K562 (cell line): ENCODE results near the gene SNX25. TPM values are rescaled to one million over a fixed set of nuclear protein-coding genes. Genes with fewer than 3 reads are reported as not detected.

ENCODE experiments used
- ESRRB ChIP-seq: fragments of 250-450 bp; sonication (Bioruptor Pico); IDR thresholded peaks from 2 replicates; pipeline ENCODE4 v1.5.0; 2020; ENCODE audit warnings: mild to moderate bottlenecking, moderate library complexity, borderline replicate concordance
- HSF4 ChIP-seq: fragments of 250-450 bp; sonication (Bioruptor Pico); IDR thresholded peaks from 2 replicates; pipeline ENCODE4 v2.1.2; 2022; ENCODE audit warnings: mild to moderate bottlenecking, moderate library complexity, borderline replicate concordance
- RBFOX2 ChIP-seq: fragments of 200-400 bp; formaldehyde crosslinking; IDR thresholded peaks from 2 replicates; pipeline ENCODE4 v1.6.1; 2017; ENCODE audit warnings: low read depth, mild to moderate bottlenecking, low read length, moderate library complexity
- ZNF124 ChIP-seq: sonication (generic); formaldehyde crosslinking; IDR thresholded peaks from 2 replicates; pipeline ENCODE4 v1.8.1; 2022; ENCODE audit warnings: missing genetic modification reagents
- ZNF644 ChIP-seq: fragments of 200-800 bp; sonication (Bioruptor generic); IDR thresholded peaks from 2 replicates; pipeline ENCODE4 v1.6.1; 2016; ENCODE audit warnings: low read depth, missing genetic modification characterization, missing compliant biosample characterization
- polyA plus RNA-seq, 8 experiments: library from polyadenylated mRNA; depleted of rRNA in 4 of 8; stranded (reverse) in 5 of 8; unstranded in 3 of 8; fragments of >200 nt; fragmentation: Nextera tagmentation in 2 of 8; fragmentation: Illumina TruSeq in 1 of 8; extraction: Ambion mirVana in 2 of 8; extraction: Trizol in 1 of 8; gene quantifications; 2 replicates each; pipeline versions ENCODE4 v1.2.1 to v1.2.3, GENCODE V29; 2011 to 2014; ENCODE audit warnings: inconsistent platforms in 1 of 8, missing spikeins in 1 of 8
- total RNA-seq, 7 experiments: library from RNA; depleted of rRNA in 6 of 7; stranded (reverse); fragments of >200 nt in 6 of 7; fragmentation: Illumina TruSeq in 2 of 7; extraction: Trizol in 2 of 7; gene quantifications; 2 replicates each; pipeline versions ENCODE4 v1.2.1 to v1.2.3, GENCODE V29; 2011 to 2021; ENCODE audit warnings: low replicate concordance in 1 of 7
- TF ChIP-seq, protein P1 (sequence below), 2 experiments: fragments of 450-650 bp; IDR thresholded peaks; 2 replicates each; pipeline ENCODE4 v1.6.1; 2016; ENCODE audit warnings: mild to moderate bottlenecking in 2 of 2, borderline replicate concordance in 1 of 2, low read depth in 1 of 2, moderate library complexity in 1 of 2
- TF ChIP-seq, protein P2 (sequence below): fragments of 250-450 bp; sonication (Bioruptor Pico); IDR thresholded peaks from 2 replicates; pipeline ENCODE4 v1.8.0; 2022; ENCODE audit warnings: inconsistent platforms
- TF ChIP-seq, protein P3 (sequence below): sonication (generic); IDR thresholded peaks from 2 replicates; pipeline ENCODE4 v1.6.1; 2016
- TF ChIP-seq, protein P4 (sequence below): sonication (generic); formaldehyde crosslinking; IDR thresholded peaks from 2 replicates; pipeline ENCODE4 v1.8.1; 2023; ENCODE audit warnings: missing genetic modification reagents, mild to moderate bottlenecking, borderline replicate concordance

Gene SNX25
- total and polyA plus RNA-seq, 9 of the 15 experiments (the other 6 are each of a cell fraction or from before 2014, with no cell fraction given) = 2.5 to 23.4 (median 13.3) TPM

DNA sequence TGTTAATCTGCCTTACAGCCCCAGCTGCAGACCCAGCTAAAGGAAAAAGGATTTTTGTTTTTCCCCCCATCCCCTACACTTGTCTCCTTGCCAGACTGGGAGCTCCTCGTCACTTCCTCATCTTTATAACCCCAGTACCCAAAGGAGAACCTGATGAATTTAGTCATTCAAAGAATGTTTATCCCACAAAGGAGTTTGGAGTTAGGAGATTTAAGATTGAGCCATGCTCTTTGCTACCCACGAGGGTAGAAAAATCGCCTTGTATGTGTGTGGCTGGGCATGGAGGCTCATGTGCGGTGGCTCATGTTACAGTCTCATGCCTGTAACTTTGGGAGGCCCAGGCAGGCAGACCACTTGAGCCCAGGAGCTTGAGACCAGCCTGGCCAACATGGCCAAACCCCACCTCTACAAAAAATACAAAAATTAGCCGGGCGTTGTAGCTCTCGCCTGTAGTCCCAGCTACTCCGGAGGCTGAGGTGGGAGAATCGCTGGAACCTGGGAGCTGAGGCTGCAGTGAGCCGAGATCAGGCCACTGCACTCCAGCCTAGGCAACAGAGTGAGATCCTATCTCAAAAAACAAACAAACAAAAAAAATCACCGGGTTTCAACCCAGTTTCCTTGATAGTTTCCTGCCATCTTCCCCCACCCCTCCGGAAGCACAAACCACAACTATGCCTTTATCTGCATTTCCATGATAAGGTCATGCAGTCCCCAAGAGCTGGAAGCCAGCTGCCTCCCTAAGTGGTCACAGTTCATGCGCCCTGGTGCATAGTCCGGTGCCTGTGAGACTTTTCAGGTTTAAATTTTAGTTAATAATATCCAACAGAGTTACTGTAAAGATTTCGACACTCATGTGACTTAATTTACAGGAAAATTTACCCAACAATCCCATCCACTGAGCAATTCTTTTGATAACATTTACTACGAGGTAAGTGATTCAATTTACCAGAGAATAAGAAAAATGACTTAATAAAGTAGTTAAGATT is 7.1 kb upstream of the SNX25 start (continued):
- TF ChIP-seq, protein P1, sequence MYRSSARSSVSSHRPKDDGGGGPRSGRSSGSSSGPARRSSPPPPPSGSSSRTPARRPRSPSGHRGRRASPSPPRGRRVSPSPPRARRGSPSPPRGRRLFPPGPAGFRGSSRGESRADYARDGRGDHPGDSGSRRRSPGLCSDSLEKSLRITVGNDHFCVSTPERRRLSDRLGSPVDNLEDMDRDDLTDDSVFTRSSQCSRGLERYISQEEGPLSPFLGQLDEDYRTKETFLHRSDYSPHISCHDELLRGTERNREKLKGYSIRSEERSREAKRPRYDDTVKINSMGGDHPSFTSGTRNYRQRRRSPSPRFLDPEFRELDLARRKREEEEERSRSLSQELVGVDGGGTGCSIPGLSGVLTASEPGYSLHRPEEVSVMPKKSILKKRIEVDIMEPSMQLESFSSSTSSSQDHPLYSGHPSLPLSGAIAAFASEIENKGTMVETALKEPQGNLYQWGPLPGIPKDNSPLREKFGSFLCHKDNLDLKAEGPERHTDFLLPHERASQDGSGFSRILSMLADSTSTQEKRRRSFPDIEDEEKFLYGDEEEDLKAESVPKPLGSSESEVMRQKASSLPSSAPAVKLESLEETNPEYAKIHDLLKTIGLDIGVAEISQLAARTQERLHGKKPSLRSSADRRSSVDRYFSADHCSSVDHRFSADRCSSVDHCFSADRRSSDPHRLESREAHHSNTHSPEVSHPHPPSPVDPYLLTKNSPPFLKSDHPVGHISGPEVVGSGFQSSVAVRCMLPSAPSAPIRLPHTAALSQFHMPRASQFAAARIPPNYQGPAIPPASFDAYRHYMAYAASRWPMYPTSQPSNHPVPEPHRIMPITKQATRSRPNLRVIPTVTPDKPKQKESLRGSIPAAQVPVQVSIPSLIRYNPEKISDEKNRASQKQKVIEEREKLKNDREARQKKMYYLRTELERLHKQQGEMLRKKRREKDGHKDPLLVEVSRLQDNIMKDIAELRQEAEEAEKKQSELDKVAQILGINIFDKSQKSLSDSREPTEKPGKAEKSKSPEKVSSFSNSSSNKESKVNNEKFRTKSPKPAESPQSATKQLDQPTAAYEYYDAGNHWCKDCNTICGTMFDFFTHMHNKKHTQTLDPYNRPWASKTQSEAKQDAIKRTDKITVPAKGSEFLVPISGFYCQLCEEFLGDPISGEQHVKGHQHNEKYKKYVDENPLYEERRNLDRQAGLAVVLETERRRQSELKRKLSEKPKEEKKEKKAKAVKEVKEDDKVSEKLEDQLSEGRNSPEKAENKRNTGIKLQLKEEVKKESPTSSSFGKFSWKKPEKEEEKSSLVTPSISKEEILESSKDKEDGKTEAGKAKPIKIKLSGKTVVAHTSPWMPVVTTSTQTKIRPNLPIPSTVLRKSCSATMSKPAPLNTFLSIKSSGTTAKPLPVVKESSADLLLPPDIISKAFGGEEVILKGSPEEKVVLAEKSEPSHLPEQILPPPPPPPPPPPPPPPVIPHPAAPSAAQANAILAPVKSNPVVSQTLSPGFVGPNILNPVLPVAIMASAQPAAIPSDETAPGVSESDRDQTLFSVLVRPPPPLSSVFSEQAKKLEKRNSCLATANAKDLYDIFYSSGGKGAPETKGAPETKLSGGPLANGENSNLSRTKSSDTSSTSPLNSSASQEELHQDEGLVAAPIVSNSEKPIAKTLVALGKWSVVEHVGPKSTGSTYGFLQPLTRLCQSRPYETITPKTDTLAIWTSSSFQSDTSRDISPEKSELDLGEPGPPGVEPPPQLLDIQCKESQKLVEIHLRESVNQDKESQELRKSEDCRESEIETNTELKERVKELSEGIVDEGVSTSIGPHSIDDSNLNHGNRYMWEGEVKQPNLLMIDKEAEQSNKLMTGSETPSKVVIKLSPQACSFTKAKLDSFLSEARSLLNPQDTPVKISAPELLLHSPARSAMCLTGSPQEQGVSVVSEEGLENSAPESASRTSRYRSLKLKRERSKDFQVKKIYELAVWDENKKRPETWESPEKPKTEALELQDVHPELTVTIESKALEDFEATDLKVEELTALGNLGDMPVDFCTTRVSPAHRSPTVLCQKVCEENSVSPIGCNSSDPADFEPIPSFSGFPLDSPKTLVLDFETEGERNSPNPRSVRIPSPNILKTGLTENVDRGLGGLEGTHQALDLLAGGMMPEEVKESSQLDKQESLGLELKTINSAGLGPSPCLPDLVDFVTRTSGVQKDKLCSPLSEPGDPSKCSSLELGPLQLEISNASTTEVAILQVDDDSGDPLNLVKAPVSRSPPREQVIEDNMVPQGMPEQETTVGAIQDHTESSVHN (IDR thresholded peaks at IDR 0.05; ENCODE audit: borderline replicate concordance in 1 of 2, low read depth in 1 of 2) = 0 out of 4 replicates have a peak, but pooled peaks of 1 of the 2 experiments have one; percentile 15
- TF ChIP-seq HSF4 (CRISPR knock-in tag) (no peak), ZNF124 (no peak), RBFOX2 (peak; percentile 57), ESRRB (CRISPR knock-in tag) (no peak), ZNF644 (no peak)
- TF ChIP-seq, protein P2, sequence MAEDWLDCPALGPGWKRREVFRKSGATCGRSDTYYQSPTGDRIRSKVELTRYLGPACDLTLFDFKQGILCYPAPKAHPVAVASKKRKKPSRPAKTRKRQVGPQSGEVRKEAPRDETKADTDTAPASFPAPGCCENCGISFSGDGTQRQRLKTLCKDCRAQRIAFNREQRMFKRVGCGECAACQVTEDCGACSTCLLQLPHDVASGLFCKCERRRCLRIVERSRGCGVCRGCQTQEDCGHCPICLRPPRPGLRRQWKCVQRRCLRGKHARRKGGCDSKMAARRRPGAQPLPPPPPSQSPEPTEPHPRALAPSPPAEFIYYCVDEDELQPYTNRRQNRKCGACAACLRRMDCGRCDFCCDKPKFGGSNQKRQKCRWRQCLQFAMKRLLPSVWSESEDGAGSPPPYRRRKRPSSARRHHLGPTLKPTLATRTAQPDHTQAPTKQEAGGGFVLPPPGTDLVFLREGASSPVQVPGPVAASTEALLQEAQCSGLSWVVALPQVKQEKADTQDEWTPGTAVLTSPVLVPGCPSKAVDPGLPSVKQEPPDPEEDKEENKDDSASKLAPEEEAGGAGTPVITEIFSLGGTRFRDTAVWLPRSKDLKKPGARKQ (CRISPR knock-in tag) = no peak
- TF ChIP-seq, protein P3, sequence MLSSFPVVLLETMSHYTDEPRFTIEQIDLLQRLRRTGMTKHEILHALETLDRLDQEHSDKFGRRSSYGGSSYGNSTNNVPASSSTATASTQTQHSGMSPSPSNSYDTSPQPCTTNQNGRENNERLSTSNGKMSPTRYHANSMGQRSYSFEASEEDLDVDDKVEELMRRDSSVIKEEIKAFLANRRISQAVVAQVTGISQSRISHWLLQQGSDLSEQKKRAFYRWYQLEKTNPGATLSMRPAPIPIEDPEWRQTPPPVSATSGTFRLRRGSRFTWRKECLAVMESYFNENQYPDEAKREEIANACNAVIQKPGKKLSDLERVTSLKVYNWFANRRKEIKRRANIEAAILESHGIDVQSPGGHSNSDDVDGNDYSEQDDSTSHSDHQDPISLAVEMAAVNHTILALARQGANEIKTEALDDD = no peak
- TF ChIP-seq, protein P4, sequence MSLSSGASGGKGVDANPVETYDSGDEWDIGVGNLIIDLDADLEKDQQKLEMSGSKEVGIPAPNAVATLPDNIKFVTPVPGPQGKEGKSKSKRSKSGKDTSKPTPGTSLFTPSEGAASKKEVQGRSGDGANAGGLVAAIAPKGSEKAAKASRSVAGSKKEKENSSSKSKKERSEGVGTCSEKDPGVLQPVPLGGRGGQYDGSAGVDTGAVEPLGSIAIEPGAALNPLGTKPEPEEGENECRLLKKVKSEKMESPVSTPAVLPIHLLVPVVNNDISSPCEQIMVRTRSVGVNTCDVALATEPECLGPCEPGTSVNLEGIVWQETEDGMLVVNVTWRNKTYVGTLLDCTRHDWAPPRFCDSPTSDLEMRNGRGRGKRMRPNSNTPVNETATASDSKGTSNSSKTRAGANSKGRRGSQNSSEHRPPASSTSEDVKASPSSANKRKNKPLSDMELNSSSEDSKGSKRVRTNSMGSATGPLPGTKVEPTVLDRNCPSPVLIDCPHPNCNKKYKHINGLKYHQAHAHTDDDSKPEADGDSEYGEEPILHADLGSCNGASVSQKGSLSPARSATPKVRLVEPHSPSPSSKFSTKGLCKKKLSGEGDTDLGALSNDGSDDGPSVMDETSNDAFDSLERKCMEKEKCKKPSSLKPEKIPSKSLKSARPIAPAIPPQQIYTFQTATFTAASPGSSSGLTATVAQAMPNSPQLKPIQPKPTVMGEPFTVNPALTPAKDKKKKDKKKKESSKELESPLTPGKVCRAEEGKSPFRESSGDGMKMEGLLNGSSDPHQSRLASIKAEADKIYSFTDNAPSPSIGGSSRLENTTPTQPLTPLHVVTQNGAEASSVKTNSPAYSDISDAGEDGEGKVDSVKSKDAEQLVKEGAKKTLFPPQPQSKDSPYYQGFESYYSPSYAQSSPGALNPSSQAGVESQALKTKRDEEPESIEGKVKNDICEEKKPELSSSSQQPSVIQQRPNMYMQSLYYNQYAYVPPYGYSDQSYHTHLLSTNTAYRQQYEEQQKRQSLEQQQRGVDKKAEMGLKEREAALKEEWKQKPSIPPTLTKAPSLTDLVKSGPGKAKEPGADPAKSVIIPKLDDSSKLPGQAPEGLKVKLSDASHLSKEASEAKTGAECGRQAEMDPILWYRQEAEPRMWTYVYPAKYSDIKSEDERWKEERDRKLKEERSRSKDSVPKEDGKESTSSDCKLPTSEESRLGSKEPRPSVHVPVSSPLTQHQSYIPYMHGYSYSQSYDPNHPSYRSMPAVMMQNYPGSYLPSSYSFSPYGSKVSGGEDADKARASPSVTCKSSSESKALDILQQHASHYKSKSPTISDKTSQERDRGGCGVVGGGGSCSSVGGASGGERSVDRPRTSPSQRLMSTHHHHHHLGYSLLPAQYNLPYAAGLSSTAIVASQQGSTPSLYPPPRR = no peak
